Amniotic stem cell (primary cell): ENCODE results near the gene FGD2.

Source experiments
- DNase-seq: peaks from one replicate; lab custom pipeline; 2025; lab: John Stamatoyannopoulos, UW

FGD2 gene

DNA sequence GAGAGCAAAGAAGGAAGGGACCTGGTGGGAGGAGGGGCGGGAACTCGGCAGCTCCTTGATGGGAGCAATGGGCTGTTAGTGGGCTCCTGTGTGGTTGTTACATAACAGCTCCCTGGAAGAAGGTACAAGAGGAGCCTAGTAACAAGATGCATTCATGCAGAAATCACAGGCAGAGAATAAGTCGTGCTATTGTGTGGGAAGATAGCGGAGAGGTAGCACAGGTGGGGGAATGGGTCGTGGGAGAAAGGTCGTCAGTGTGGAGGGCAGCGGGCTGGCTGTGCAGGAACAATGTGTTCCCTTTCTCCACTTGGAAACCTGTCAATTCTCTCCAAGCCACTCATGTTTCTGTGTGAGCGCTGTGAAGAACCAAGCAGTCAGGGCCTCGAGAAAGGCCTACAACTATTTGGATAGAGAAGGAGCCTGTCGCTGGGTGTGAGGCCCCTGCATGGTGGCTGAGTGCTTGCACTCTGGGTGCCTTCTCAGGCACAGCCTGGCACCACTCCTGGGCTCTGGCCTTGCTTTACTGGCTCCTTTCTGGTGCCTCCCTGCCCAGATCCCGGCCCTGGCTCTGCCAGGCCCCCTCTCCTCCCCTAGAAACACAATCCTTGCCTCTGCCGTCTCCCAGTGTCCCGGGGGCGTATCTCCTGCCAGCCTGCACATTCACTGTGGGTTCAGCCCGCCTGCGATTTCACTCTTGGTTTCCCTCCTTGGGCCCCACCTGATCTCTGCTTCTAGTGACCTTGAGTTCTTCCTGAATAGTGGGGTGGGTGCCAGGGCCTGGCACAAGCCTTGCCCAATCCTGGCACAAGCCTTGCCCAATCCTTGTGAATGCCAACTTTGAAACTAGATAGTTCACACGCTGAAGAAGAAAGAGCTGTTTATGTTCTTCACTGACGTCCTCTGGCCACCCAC, 7.4 kb upstream of the FGD2 start:
- no peak for DNase-seq

DNA sequence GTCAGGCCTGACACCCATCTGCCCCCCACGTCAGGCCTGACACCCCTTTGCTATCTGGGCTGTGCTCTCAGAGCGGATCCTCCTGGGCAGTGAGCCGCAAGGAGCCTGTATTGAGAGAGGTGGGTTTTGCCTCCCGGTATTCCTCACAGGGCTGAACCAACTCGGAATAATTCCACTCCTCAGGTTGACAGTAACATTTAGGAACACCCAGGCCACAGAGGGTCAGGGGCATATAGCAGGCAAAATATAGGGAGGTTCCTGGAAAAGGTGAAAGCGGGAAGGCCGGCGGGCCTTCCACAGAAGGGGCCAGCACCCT, 6.8 kb upstream of the FGD2 start:
- DNase-seq: no peak

DNA sequence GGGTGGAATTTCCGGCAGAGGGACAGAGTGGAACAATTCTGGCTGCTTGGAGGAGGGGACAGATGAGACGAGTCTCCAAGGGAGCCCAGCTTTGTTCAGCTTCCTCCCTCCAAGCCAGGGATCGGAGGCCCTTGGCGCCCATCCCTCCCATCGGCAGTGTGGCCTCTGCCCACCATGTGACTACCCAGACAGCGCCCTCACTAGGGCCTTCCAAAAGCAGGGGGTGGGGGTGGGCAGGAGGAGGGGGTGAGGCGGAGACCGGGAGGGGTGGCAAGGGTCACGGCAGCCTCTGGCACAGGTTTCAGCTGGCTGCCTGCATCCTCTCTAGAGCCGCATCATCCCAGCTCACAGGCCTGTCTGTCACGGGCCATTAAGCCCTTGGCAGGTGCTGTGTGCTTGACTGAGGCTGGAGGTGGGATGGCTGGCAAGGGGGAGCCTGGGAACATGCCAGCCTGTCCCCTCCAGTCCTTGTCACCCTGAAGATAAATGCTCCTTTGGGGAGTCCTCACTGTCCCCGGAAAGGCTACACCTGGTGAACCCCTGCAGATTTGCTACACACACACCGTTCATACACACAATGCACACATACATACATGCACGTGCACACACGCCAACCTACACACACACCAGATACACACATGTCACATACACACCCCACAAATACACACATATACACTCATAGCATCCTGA, 6.2 kb upstream of the FGD2 start:
- no peak for DNase-seq

DNA sequence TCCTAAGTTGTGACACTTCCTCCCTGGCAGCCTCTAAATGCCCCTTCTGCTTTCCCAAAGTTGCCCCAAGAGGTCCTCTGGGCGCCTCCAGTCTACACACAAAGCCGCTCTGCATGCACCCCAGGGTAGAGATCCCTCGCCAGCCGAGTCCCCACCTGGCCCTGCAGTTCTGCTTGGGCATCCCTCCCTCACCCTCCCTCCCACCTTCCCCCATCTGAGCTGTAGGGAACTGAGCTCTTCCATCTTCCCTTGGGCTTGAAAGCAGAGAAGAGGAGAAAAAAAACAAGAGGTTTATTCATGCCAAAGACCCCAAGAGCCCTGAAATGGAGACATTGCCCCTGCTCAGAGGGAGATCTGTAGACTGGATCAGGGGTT, 5.7 kb upstream of the FGD2 start:
- no peak for DNase-seq

DNA sequence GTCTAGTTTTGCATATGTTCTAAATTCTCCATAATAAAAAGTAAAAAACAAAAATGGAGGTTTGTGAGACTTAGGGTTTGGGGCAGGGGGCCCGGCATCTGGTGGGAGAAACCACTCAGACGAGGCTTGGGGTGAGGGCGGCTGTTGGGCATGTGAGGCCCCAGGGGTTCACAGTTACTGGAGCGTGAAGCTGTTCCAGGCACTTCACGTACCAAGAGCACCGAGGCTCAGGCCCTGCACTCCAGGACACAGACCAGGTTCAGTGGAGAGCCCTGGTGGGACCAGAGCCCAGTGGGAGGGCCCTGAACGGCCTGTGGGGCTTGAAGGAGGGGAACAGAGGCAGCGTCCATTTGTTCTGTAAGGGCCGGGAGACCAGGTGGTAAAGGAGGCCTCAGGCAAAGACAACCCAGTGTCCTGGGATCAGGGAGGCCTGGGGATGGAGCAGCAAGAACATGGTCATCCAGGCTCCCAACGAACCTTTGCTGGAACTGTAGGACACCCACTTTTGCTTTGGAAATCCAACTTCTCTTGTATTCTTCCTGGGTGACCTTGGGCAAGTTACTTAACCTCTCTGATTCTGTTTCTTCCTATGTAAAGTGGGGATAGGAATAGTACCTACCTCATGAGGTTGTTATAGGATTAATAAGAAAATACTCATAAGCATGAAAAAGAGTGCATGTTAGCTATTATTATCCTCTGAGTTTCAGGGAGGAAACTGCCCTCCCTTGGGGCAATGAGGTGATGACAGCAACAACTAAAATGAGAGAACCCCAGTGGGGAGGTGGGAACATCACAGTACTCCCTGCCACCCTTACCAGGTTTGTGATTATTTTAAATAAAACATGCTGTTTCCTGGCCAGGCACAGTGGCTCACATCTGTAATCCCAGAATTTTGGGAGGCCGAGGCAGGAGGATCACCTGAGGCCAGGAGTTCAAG, 1.1 kb upstream of the FGD2 start:
- no peak for DNase-seq

DNA sequence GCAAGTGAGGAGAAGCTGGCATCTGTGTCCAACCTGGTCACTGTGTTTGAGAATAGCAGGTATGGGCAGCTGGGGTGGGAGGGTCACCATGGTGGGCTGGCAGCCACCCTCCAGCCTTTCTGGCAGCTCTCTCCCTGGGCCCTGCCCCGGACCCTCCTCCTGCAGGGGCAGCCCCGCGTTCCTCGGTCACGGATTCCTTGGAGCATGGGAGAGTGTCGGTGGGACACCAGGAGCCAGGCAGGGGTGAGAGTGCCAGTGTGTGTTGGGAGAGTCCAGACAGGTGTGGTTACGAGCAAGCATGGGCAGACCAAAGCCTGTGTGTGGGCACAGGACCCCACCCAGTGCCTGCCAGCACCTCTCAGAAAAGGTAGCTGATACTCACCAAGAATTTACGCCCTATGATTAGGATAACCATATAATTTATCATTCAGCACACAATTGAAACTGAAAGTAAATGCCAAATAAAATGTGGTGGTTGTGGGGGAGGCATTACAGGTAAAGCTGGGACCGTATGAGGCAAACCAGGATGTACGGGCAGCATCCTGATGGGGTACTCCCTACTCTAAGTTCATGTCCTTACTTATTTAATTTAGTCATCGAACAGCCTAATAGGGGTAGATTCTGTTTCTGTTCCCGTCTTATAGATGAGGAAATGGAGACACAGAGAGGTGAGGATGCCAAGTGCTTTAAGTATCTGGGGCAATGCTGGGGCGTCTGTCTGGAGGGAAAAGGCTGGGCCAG, 542 bp downstream of the FGD2 start:
- no peak for DNase-seq

DNA sequence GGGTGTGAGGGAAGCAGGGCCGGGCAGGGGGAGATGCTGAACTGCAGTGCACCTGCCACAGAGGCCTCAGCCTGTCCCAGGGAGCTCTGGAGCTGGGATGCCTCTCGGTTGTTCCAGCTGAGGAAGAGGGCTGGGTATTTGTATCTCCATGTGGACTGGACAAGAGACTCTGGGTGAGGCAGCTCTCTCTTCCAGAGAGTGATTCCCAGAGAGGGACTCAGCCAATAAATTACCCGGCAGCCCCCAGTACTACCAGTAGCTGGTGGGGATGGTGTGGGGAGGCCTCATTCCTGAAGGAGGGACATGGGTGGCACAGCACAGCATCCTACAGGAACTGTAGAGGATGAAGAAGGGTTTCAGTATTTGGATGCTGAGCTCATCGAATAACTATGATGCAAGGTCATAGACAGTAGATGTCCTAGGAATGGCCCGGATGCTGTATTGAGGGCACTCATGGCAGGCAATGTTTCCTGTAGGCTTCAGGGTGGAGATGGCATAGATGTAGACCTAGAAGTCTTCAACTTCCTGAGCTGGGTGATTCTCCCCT, 1.4 kb downstream of the FGD2 start:
- no peak for DNase-seq

DNA sequence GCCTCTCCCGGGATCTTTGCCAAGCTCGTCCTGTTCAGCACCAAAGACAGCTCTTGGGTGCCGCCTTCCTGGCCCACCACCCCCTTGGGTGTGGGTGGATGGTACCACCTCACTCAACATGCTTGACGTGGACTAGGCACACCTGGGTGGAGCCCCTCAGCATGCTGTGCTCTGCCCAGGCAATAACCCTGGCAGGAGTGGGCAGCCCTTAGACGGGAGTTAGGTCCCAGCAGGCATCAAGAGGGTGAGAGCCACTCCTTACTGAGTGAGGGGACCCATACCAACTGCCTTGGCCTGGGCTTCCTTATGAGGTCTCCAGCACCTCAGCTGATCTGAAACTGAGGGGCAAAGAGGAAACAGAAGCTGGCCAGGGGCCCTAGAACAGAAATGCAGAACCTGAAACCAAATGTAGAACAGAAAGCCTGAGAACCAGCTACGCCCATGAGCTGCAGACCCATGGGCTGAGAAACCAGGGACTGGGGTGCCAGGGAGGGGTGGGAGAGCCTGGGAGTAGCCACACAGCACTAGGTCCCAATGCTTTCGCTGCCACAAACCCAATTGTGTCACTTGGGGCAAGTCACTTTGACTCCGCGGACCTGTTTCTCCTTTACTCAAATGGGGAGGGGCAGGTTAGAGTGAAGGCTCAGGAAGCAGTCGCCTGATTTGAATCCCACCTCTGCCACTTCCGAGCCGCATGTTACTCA, 2.0 kb downstream of the FGD2 start:
- no peak for DNase-seq

DNA sequence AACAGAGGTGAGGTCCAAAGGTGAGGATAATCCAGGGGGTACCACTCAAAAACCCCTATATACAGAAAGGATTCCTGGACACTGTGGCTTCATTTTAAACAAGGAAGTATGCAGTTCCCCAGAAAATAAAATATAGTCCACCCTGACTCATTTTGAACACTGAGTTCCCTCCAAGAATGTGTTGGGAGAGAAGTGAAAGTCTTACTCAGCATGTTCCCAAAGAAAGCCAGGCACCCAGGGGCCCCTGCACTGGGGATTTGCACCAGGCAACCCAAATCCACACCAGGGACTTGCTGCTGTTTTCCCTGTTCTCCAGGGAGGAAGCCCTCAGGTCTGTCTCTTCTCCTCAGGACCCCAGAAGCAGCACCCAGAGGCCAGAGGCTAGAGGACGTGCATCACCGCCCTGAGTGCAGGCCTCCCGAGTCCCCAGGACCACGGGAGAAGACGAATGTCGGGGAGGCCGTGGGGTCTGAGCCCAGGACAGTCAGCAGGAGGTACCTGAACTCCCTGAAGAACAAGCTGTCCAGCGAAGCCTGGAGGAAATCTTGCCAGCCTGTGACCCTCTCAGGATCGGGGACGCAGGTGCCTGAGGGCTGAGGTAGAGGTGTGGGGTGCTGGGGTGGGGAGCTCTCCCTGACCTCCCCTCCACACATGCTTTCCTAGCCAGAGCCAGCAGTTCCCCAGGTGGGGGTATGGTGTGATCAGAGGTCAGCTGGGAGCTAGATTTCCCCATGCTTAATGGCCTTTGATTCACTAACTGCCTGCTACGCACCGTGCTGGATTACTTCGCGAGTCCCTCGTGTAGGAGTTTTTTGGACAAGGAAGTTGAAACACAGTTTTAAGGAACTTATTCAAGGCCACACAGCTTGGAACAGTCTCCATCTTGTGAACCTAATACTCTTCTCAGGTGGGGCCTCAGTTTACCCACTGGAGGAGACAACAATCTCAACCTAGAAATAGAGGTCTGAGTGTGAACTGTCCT, 3.3 kb downstream of the FGD2 start:
- no peak for DNase-seq

DNA sequence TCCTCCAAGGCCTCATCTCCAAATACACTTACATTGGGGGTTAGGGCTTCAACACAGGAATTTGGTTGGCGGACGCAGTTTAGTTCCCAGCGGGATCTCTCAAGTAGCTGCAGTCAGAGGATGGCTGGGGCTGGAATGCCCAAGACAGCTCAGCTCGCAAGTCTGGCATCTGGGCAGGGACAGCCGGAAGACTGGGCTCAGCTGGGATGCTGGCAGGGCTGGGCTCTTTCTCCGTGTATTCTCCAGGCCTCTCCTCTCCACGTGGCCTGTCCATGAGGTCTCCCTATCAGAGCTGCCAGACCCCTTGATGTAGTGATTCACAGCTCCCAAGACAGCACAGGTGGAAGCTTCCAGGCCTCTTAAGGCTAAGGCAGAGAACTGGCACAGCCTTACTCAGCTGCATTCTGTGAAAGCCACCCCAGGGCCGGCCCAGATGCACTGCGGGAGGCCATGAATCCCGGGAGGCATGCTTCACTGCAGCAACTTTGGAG, 5.0 kb downstream of the FGD2 start:
- no peak for DNase-seq

DNA sequence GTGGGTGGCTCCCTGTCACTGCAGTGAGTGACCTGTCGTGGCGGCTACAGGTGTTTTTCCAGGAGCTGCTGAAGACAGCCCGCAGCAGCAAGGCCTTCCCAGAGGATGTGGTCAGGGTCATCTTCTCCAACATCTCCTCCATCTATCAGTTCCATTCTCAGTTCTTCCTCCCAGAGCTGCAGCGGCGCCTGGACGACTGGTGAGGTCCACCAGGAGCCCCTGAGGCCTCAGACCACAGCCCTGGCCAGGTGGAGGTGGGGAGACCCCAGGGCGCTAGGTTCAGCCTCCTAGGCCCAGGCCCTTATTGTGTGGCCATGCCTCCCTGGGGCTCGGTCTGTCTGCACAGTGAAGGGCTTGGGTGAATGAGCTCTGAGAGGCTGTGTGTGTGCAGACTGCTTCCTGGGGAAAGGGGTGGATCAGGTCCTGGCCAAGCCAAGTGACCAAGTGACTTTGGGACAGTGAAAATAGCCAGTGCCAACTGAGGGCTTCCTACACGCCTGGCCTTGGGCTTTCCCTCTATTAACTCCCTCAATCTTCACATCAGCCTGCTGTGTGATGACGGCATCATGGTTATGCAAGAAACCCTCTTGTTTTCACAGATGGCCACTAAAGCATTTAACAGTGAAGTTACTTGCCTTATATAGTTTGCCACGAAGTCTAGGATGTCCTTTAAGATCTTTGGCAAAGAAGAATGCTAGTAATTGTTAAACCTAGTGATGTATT, 6.4 kb downstream of the FGD2 start:
- no peak for DNase-seq

DNA sequence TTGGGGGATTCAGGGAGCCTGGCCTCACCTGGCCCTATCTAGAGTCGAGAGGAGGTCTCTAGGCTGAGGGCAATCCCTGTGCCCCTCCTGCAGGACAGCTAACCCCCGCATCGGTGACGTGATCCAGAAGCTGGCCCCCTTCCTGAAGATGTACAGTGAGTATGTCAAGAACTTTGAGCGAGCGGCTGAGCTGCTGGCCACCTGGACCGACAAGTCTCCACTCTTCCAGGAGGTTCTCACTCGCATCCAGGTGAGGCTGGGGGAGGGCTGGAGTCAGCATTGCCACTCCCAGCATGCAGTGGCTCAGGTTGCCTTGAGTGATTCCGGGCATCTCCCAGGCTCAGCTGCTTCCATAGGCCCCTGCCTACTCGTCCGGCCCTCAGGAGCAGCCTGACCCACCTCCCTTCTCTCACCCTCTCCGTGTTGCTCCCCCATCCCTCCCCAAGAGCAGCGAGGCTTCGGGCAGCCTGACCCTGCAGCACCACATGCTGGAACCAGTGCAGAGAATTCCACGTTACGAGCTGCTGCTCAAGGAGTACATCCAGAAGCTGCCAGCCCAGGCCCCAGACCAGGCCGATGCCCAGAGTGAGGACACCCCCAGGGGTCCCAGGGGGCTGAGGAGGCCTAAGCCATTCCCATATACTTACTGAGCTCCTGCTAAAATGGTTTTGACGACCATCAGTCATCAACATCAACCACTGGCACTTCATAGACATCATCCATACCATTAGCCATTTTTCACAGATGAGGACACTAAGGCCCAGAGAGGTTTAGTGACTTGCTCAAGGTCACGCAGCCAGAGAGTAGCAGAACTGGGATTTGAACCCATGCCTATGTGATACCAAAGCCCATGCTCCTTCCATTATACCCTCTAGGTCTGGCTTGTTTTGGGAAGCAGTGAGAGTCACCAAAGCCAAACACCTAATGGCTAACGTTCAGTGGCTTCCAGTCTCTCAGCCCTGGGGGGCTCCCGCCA, 8.3 kb downstream of the FGD2 start:
- no peak for DNase-seq

DNA sequence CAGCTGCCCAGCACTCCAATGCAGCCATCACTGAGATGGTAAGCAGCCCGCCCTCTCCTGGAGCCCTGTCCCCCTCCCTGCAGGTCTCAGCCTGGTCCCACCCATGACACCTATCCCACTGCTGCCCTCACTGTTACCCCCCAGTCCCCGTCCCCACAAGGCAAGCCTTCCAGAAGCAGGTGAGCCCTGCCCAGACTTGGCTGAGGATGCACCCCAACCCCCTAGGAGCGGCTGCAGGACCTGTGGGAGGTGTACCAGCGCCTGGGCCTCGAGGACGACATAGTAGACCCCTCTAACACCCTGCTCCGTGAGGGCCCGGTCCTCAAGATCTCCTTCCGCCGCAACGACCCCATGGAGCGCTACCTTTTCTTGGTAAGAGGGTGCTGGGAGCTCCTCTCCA, 9.2 kb downstream of the FGD2 start:
- DNase-seq: no peak

DNA sequence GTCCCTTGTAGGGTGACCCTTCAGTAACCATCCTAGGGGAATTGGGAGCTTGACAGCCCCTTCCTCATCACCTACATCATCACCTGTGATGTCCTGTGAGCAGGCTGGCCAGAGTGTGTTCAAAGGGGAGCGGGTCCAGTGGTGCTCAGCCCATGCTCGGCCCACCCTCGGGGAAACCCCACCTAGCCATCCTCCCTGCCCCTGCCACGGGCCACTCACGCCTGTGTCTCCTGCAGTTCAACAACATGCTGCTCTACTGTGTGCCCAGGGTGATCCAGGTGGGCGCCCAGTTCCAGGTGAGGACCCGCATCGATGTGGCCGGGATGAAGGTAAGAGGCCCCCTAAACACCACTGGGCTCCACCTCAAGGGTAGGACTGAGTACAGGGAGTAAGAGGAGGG, 10.1 kb downstream of the FGD2 start:
- no peak for DNase-seq

DNA sequence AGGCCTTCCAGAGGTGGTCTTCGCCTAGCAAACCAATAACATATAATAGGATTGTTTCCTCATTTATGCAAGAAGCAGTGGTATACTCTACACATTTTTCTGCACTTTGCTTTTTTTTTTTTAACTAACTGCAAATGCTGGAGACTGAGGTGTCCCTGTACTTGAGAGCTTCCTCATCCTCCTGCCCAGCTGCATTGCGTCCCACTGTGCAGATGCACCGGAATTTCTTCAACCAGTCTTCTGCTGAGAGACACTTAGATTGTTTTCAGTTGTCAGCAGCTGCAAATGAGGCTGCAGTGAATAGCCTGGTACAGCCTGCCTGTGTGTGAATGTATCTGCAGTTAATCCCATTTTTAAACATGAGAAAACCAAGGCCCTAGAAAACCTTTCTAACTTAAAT, 11.5 kb downstream of the FGD2 start:
- no peak for DNase-seq

DNA sequence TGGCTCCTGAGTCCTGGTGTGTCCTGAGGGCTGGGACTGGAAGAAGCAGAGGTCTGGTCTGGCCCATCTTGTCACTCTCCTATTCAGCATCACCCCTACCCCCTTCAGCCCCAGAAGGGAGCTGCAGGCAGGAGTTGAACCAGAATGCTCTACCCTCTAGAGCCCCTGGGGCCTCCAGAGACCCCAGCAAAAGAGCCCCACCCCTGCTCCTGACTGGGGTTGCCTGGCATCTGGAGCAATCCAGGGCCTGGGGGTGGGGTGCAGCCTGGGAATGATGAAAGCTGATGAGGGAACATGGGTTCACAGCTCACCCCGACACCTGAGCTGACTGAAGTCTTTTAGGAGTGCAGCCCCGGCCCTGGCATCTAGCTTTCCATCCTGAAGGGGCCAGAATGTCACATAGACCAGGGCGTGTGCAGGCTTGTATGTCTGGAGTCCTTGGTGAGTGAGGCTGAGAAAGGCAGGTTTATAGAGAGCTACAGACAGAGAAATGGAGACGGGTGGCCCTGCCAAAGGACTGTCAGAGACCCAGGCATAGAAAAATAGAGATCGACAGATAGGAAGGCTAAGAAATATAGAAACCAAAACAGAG, 12.2 kb downstream of the FGD2 start:
- DNase-seq: no peak
